GM21619 (cell line): ENCODE results near the gene PGAP1.
A peak's percentile ranks its signal among the peaks of the same experiment; 100 is the strongest.

Experiments
- ATAC-seq: cut with Tn5 transposase; IDR thresholded peaks from one replicate; pipeline ENCODE4 v1.9.1; 2021; ENCODE audit not compliant: unreplicated experiment

The PGAP1 gene

GRCh38 chr2:196808083-196808665, 118.3 kb downstream of the PGAP1 start:
- no peak for ATAC-seq

GRCh38 chr2:196804381-196804780, 122.1 kb downstream of the PGAP1 start:
- ATAC-seq = no peak

GRCh38 chr2:196802401-196802800, 124.1 kb downstream of the PGAP1 start:
- ATAC-seq = no peak

GRCh38 chr2:196801674-196802261, 124.7 kb downstream of the PGAP1 start:
- ATAC-seq = no peak

- ATAC-seq = no peak
These were observed 127.5 kb downstream of the PGAP1 start for GRCh38 chr2:196798980-196799379.

- ATAC-seq = no peak
These were observed 133.6 kb downstream of the PGAP1 start for GRCh38 chr2:196792865-196793264.

- ATAC-seq = peak; percentile 64
These were observed 142.9 kb downstream of the PGAP1 start for GRCh38 chr2:196783431-196784094.
